Effector memory CD8-positive, alpha-beta T cell (primary cell): ENCODE measurements around the gene N4BP2L1.

Experiments used
- ATAC-seq: fragments of 150-1000 bp; cut with Tn5 transposase; replicated peaks from 2 replicates; pipeline ENCODE4 v1.10.0; 2021; ENCODE audit warnings: mild to moderate bottlenecking, moderate library complexity
- DNase-seq, 3 experiments: peaks; one replicate each; pipeline ENCODE4 v3.0.0; 2021
- H3K27ac Mint-ChIP-seq, 2 donors: one replicate each; pipeline ENCODE4 v1.8.0; 2022; ENCODE audit warnings: mild to moderate bottlenecking in 2 of 2, mixed read lengths in 2 of 2, moderate library complexity in 2 of 2
- H3K27me3 Mint-ChIP-seq, 2 donors: one replicate each; pipeline ENCODE4 v1.8.0; 2022; ENCODE audit warnings: mixed read lengths in 2 of 2
- H3K36me3 Mint-ChIP-seq: one replicate; pipeline ENCODE4 v1.8.0; 2022; ENCODE audit warnings: mild to moderate bottlenecking, moderate library complexity, mixed read lengths; ENCODE audit not compliant: insufficient read depth
- H3K4me1 Mint-ChIP-seq, 2 donors: one replicate each; pipeline ENCODE4 v1.8.0; 2022; ENCODE audit warnings: low read depth in 2 of 2, mixed read lengths in 2 of 2
- H3K4me3 Mint-ChIP-seq, 2 donors: one replicate each; pipeline ENCODE4 v1.8.0; 2022; ENCODE audit warnings: mild to moderate bottlenecking in 2 of 2, mixed read lengths in 2 of 2, moderate library complexity in 2 of 2
- H3K9me3 Mint-ChIP-seq, 2 donors: one replicate each; pipeline ENCODE4 v1.8.0; 2022; ENCODE audit warnings: mixed read lengths in 2 of 2

Gene N4BP2L1

GRCh38 chr13:32426990-32427851 lies 709 bp downstream of the N4BP2L1 start:
- peak overlapping the region; percentile 99 for H3K27ac Mint-ChIP-seq
- peak overlapping the region; percentile 93 to 97 for H3K4me3 Mint-ChIP-seq
- DNase-seq (peak; percentile 55 to 58 (median 56)), ATAC-seq (peak; percentile 35)
- no peaks in the 10 kb centered on the region for H3K27me3 Mint-ChIP-seq
- peaks cover 51% of the 10 kb centered on the region for H3K36me3 Mint-ChIP-seq
- H3K9me3 Mint-ChIP-seq: no peaks in the 10 kb centered on the region
- peaks cover 36 to 53% of the 10 kb centered on the region in 2 donors for H3K4me1 Mint-ChIP-seq

GRCh38 chr13:32426191-32426989 lies 1.5 kb downstream of the N4BP2L1 start:
- DNase-seq: peak; percentile 43 to 49 (median 46)
- Mint-ChIP-seq H3K36me3 (peaks cover 54% of the 10 kb centered on the region), H3K27me3 (no peaks in the 10 kb centered on the region), H3K4me1 (peaks cover 36 to 59% of the 10 kb centered on the region in 2 donors), H3K4me3 (peak overlapping the region; percentile 93 to 97), H3K9me3 (no peaks in the 10 kb centered on the region), H3K27ac (peak overlapping the region; percentile 97 to 99)
- peak; percentile 56 for ATAC-seq

- H3K9me3 Mint-ChIP-seq: no peaks in the 10 kb centered on the region
- ATAC-seq (no peak), DNase-seq (no peak)
- peak overlapping the region; percentile 93 to 97 for H3K4me3 Mint-ChIP-seq
- H3K27ac Mint-ChIP-seq: peak overlapping the region; percentile 97 to 99
- H3K36me3 Mint-ChIP-seq: peaks cover 60% of the 10 kb centered on the region
- H3K27me3 Mint-ChIP-seq: no peaks in the 10 kb centered on the region
- H3K4me1 Mint-ChIP-seq: peaks cover 35 to 57% of the 10 kb centered on the region in 2 donors
Observed at GRCh38 chr13:32425158-32425557, 2.8 kb downstream of the N4BP2L1 start.

- ATAC-seq (no peak), DNase-seq (no peak)
- H3K36me3 Mint-ChIP-seq: peaks cover 59% of the 10 kb centered on the region
- H3K27ac Mint-ChIP-seq: peak overlapping the region in 1 of 2 donors; percentile 26
- H3K4me3 Mint-ChIP-seq: no peak overlapping the region
- peaks cover 0 to 2% of the 10 kb centered on the region in 2 donors for H3K9me3 Mint-ChIP-seq
- H3K4me1 Mint-ChIP-seq: peaks cover 31 to 51% of the 10 kb centered on the region in 2 donors
- H3K27me3 Mint-ChIP-seq: no peaks in the 10 kb centered on the region
Observed at GRCh38 chr13:32423592-32423991, 4.3 kb downstream of the N4BP2L1 start.

- DNase-seq (no peak), ATAC-seq (no peak)
- Mint-ChIP-seq H3K27ac (no peak overlapping the region), H3K36me3 (peaks cover 26% of the 10 kb centered on the region), H3K9me3 (peaks cover 0 to 2% of the 10 kb centered on the region in 2 donors), H3K27me3 (no peaks in the 10 kb centered on the region), H3K4me1 (peaks cover 12 to 42% of the 10 kb centered on the region in 2 donors), H3K4me3 (no peak overlapping the region)
Observed at GRCh38 chr13:32419862-32420261, 8.1 kb downstream of the N4BP2L1 start.

GRCh38 chr13:32417995-32418394 lies 9.9 kb downstream of the N4BP2L1 start:
- ATAC-seq (no peak), DNase-seq (no peak)
- no peaks in the 10 kb centered on the region for H3K27me3 Mint-ChIP-seq
- peaks cover 3 to 30% of the 10 kb centered on the region in 2 donors for H3K4me1 Mint-ChIP-seq
- peaks cover 11% of the 10 kb centered on the region for H3K36me3 Mint-ChIP-seq
- H3K9me3 Mint-ChIP-seq: peaks cover 0 to 2% of the 10 kb centered on the region in 2 donors
- no peak overlapping the region for H3K4me3 Mint-ChIP-seq
- H3K27ac Mint-ChIP-seq: peak overlapping the region in 1 of 2 donors; percentile 38

- Mint-ChIP-seq H3K9me3 (peaks cover 0 to under 1% of the 10 kb centered on the region in 2 donors), H3K4me3 (no peak overlapping the region), H3K36me3 (peaks cover 1% of the 10 kb centered on the region), H3K27ac (peak overlapping the region in 1 of 2 donors; percentile 58), H3K27me3 (no peaks in the 10 kb centered on the region), H3K4me1 (peaks cover 4 to 22% of the 10 kb centered on the region in 2 donors)
- DNase-seq (peak in 1 of 3 experiments; percentile 18), ATAC-seq (peak; percentile 75)
Observed at GRCh38 chr13:32415019-32415418, 12.9 kb downstream of the N4BP2L1 start.

GRCh38 chr13:32414580-32414979 lies 13.3 kb downstream of the N4BP2L1 start:
- Mint-ChIP-seq H3K9me3 (no peaks in the 10 kb centered on the region), H3K36me3 (peaks cover 4% of the 10 kb centered on the region), H3K27me3 (no peaks in the 10 kb centered on the region), H3K27ac (peak overlapping the region; percentile 32 to 58), H3K4me3 (no peak overlapping the region), H3K4me1 (peaks cover 7 to 26% of the 10 kb centered on the region in 2 donors)
- ATAC-seq: no peak
- no peak for DNase-seq

GRCh38 chr13:32413284-32413683 lies 14.6 kb downstream of the N4BP2L1 start:
- H3K9me3 Mint-ChIP-seq: no peaks in the 10 kb centered on the region
- H3K36me3 Mint-ChIP-seq: peaks cover 4% of the 10 kb centered on the region
- H3K27ac Mint-ChIP-seq: no peak overlapping the region
- no peaks in the 10 kb centered on the region for H3K27me3 Mint-ChIP-seq
- H3K4me1 Mint-ChIP-seq: peaks cover 18 to 31% of the 10 kb centered on the region in 2 donors
- no peak for DNase-seq
- ATAC-seq: no peak
- H3K4me3 Mint-ChIP-seq: no peak overlapping the region

- Mint-ChIP-seq H3K4me1 (peaks cover 19 to 22% of the 10 kb centered on the region in 2 donors), H3K4me3 (no peak overlapping the region), H3K9me3 (no peaks in the 10 kb centered on the region), H3K27ac (peak overlapping the region in 1 of 2 donors; percentile 59), H3K27me3 (no peaks in the 10 kb centered on the region), H3K36me3 (peaks cover 27% of the 10 kb centered on the region)
- DNase-seq (no peak), ATAC-seq (no peak)
Observed at GRCh38 chr13:32409561-32410421, 18.1 kb downstream of the N4BP2L1 start.

- ATAC-seq (no peak), DNase-seq (no peak)
- no peaks in the 10 kb centered on the region for H3K27me3 Mint-ChIP-seq
- H3K4me1 Mint-ChIP-seq: peaks cover 19 to 22% of the 10 kb centered on the region in 2 donors
- H3K27ac Mint-ChIP-seq: peak overlapping the region; percentile 74 to 82
- H3K9me3 Mint-ChIP-seq: no peaks in the 10 kb centered on the region
- H3K36me3 Mint-ChIP-seq: peaks cover 35% of the 10 kb centered on the region
- no peak overlapping the region for H3K4me3 Mint-ChIP-seq
Observed at GRCh38 chr13:32409001-32409313, 19.0 kb downstream of the N4BP2L1 start.

GRCh38 chr13:32408296-32409000 lies 19.5 kb downstream of the N4BP2L1 start:
- Mint-ChIP-seq H3K27ac (peak overlapping the region; percentile 74 to 82), H3K4me3 (no peak overlapping the region), H3K9me3 (no peaks in the 10 kb centered on the region), H3K27me3 (no peaks in the 10 kb centered on the region), H3K36me3 (peaks cover 39% of the 10 kb centered on the region), H3K4me1 (peaks cover 19 to 22% of the 10 kb centered on the region in 2 donors)
- DNase-seq: no peak
- ATAC-seq: no peak
